Stimulated activated CD8-positive, alpha-beta memory T cell treated with anti-CD3 and anti-CD28 coated beads, Interleukin-7, amount 100 ng/mL, for 4 hours (primary cell): ENCODE results near the gene REG3G.
"Not testable (repeated sequence)": the region's sequence is repeated elsewhere in the genome, so short reads cannot be mapped to it uniquely, and the experiment has no call there.

Experiments used
- DNase-seq, 2 donors: peaks; one replicate each; pipeline ENCODE4 v3.0.0-alpha.2; 2020; ENCODE audit warnings: low read depth in 2 of 2

REG3G gene

GRCh38 chr2:79016342-79016741, 9.2 kb upstream of the REG3G start:
- no peak for DNase-seq

- no peak for DNase-seq
Observed at GRCh38 chr2:79026061-79026460, 559 bp downstream of the REG3G start.

GRCh38 chr2:79039944-79040343, 14.4 kb downstream of the REG3G start:
- no peak for DNase-seq

GRCh38 chr2:79041032-79041448, 15.5 kb downstream of the REG3G start:
- DNase-seq, result no peak

GRCh38 chr2:79053486-79053885, 28.0 kb downstream of the REG3G start:
- DNase-seq, result not testable (repeated sequence)

GRCh38 chr2:79054769-79055168, 29.3 kb downstream of the REG3G start:
- DNase-seq, result not testable (repeated sequence)

GRCh38 chr2:79065201-79065600, 39.7 kb downstream of the REG3G start:
- no peak for DNase-seq

GRCh38 chr2:79071078-79071477, 45.6 kb downstream of the REG3G start:
- no peak for DNase-seq
